RWPE2 (cell line): ENCODE results near the gene SLC15A4.

Experiments
- ATAC-seq: fragments of 200-7000 bp; cut with Tn5 transposase; 3 replicates; pipeline ENCODE4 v1.9.1; 2021; ENCODE audit warnings: low read depth
- DNase-seq: peaks from one replicate; pipeline ENCODE4 v3.0.0-alpha.2; 2020; ENCODE audit warnings: low spot score
- H3K27ac ChIP-seq: fragments of 450-650 bp; 2 replicates; pipeline ENCODE4 v1.5.1; 2017; ENCODE audit warnings: mild to moderate bottlenecking; ENCODE audit not compliant: poor library complexity, severe bottlenecking
- H3K27me3 ChIP-seq: fragments of 250-450 bp; sonication (Bioruptor Pico); 2 replicates; pipeline ENCODE4 v1.5.1; 2021; ENCODE audit warnings: mild to moderate bottlenecking, moderate library complexity; ENCODE audit not compliant: insufficient read depth, poor library complexity, severe bottlenecking
- H3K36me3 ChIP-seq: fragments of 250-450 bp; sonication (Bioruptor Pico); 2 replicates; pipeline ENCODE4 v1.5.1; 2020; ENCODE audit warnings: low read depth, mild to moderate bottlenecking, moderate library complexity
- H3K4me1 ChIP-seq: fragments of 250-450 bp; sonication (Bioruptor Pico); 2 replicates; pipeline ENCODE4 v1.5.1; 2021; ENCODE audit warnings: mild to moderate bottlenecking, moderate library complexity; ENCODE audit not compliant: insufficient read depth, poor library complexity, severe bottlenecking
- H3K4me3 ChIP-seq: fragments of 250-450 bp; sonication (Bioruptor Pico); 2 replicates; pipeline ENCODE4 v1.5.1; 2021; ENCODE audit warnings: mild to moderate bottlenecking, moderate library complexity; ENCODE audit not compliant: severe bottlenecking
- H3K9me3 ChIP-seq: fragments of 250-450 bp; sonication (Bioruptor Pico); 2 replicates; pipeline ENCODE4 v1.5.1; 2021; ENCODE audit warnings: mild to moderate bottlenecking, moderate library complexity; ENCODE audit not compliant: severe bottlenecking
- TF ChIP-seq, protein P1 (sequence below): fragments of 450-650 bp; IDR thresholded peaks from one replicate; pipeline ENCODE4 v1.5.1; 2017; ENCODE audit warnings: mild to moderate bottlenecking, moderate library complexity; ENCODE audit not compliant: poor library complexity, severe bottlenecking

The SLC15A4 gene

DNA sequence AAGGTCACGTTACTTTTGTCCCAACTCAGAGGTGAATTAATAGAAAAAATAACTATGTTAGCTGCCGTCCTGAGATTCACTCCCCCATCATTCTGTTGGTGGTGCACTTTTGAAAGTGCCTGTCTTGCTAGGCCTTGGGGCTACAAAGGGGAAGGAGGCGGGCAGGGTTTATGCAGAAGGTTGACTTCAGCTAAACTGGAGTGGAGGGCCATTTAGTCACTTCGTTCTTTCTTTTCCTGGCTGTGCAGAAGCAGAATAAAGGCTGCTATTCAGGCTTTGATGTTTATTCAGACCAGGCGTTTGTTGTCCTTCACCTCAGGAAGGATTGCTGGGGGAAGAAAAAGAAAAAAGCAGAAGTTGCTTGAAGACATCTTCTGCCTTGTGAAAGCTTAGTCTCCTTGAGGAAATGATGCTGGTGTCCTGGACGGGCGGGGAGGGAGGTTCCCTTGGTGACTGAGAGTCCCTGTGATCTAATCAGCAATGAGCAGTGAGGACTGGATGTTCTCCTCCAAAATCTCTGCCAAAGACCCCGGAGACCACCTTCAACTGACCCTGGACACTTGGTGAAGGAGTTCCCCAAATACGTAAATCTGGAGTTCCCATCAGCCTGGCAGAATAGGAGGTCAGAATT lies 33.5 kb upstream of the SLC15A4 start:
- Histone ChIP-seq H3K36me3 (no peaks in the 10 kb centered on the region), H3K27ac (no peak overlapping the region), H3K4me3 (no peak overlapping the region), H3K27me3 (peaks cover 9% of the 10 kb centered on the region), H3K9me3 (peaks cover 2% of the 10 kb centered on the region), H3K4me1 (no peaks in the 10 kb centered on the region)
- ATAC-seq (no peak), DNase-seq (no peak)
- TF ChIP-seq, protein P1, sequence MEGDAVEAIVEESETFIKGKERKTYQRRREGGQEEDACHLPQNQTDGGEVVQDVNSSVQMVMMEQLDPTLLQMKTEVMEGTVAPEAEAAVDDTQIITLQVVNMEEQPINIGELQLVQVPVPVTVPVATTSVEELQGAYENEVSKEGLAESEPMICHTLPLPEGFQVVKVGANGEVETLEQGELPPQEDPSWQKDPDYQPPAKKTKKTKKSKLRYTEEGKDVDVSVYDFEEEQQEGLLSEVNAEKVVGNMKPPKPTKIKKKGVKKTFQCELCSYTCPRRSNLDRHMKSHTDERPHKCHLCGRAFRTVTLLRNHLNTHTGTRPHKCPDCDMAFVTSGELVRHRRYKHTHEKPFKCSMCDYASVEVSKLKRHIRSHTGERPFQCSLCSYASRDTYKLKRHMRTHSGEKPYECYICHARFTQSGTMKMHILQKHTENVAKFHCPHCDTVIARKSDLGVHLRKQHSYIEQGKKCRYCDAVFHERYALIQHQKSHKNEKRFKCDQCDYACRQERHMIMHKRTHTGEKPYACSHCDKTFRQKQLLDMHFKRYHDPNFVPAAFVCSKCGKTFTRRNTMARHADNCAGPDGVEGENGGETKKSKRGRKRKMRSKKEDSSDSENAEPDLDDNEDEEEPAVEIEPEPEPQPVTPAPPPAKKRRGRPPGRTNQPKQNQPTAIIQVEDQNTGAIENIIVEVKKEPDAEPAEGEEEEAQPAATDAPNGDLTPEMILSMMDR = no peak

DNA sequence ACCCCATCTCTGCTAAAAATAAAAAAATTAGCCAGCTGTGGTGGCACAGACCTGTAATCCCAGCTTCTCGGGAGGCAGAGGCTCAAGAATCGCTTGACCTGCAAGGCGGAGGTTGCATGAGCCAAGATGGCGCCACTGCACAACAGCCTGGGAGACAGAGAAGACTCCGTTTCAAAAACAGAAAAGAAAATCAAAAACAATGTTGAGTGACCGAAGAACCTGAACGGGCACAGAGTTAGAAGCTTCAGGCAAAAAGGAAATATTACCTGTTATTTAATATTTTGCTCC lies 33.0 kb upstream of the SLC15A4 start:
- ATAC-seq = no peak
- no peaks in the 10 kb centered on the region for H3K36me3 ChIP-seq
- DNase-seq = no peak
- no peaks in the 10 kb centered on the region for H3K4me1 ChIP-seq
- no peak overlapping the region for H3K4me3 ChIP-seq
- H3K27me3 ChIP-seq = peaks cover 9% of the 10 kb centered on the region
- peaks cover 2% of the 10 kb centered on the region for H3K9me3 ChIP-seq
- H3K27ac ChIP-seq = no peak overlapping the region
- TF ChIP-seq, protein P1 = no peak

DNA sequence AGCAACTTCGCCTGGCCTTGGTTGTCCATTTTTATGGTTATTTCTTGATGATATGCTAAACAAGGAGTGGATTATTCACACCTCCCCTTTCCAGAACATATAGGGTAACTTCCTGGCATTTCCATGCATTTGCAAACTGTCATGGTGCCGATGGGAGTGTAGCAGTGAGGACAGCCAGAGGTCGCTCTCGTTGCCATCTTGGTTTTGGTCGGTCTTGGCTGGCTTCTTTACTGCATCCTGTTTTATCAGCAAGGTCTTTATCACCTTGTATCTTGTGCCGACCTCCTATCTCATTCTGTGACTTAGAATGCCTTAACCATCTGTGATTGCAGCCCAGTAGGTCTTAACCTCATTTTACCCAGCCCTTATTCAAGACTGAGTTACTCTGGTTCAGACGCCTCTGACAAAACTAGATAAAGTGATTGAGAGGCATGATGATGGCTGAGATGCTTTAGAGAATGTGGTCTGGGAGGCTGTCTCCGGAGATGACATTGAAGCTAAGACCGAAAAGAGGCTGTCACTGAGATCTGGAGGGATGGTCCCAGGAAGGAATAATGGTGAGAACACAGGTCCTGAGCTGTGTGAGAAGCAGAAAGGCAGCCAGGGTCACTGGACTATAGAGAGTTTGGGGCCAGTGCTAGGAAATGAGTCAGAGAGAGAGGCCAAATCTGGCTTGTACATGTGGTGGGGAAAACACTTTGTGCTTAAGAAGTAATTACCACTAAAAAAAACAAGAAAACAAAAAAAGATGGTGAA lies 32.5 kb upstream of the SLC15A4 start:
- Histone ChIP-seq H3K27ac (no peak overlapping the region), H3K4me3 (no peak overlapping the region), H3K4me1 (no peaks in the 10 kb centered on the region), H3K27me3 (peaks cover 9% of the 10 kb centered on the region), H3K36me3 (no peaks in the 10 kb centered on the region), H3K9me3 (peaks cover 2% of the 10 kb centered on the region)
- no peak for ATAC-seq
- TF ChIP-seq, protein P1 = no peak
- no peak for DNase-seq

DNA sequence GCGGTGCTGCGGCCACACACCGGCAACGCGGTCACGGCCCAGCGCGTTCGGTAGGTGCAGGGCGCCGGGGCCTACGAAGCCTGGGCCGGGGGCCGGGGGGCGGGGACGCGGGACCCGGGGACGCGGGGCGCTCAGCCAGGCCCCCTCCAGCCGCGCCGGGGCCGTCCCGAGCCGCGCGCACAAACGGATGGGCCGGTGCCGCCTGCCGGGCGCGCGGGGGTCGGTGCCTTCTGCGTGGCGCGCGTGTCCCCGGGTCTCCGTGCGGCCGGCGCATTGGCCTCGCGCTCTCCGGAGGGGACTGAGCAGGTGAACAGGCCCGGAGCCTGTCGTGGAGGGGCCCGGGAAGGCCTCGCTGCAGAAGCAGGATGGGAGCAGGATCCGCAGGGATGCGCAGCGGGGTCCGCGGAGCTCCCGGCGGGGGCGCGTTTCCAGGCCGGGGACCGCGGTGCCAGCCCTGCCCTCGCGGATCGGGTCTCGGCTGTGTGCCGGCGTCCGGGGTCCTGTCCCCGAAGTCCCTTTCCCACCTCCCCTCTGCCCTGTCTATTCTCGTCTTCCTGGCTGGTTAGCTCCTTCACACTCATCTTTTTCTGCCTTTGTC lies 29.9 kb upstream of the SLC15A4 start:
- H3K27ac ChIP-seq = no peak overlapping the region
- DNase-seq (no peak), ATAC-seq (no peak)
- TF ChIP-seq, protein P1 = no peak
- no peak overlapping the region for H3K4me3 ChIP-seq
- H3K36me3 ChIP-seq = no peaks in the 10 kb centered on the region
- no peaks in the 10 kb centered on the region for H3K9me3 ChIP-seq
- H3K4me1 ChIP-seq = no peaks in the 10 kb centered on the region
- H3K27me3 ChIP-seq = peaks cover 9% of the 10 kb centered on the region
